Spinal cord (tissue), 10 donors: ENCODE measurements around the gene RAB3GAP2. TPM values are rescaled to one million over a fixed set of nuclear protein-coding genes. Genes with fewer than 3 reads are reported as not detected.
"Not testable (repeated sequence)": the region's sequence is repeated elsewhere in the genome, so short reads cannot be mapped to it uniquely, and the experiment has no call there.

ENCODE experiments used
- DNase-seq, 6 donors: peaks; one replicate each; pipeline versions ENCODE4 v3.0.0 to v3.0.0-alpha.2; 2013 to 2015; ENCODE audit warnings: low spot score in 6 of 6, low read depth in 4 of 6
- H3K27ac ChIP-seq: one replicate; pipeline ENCODE4 v1.5.1; 2013; ENCODE audit warnings: low read depth, low read length, control low read depth
- H3K27me3 ChIP-seq: one replicate; pipeline ENCODE4 v1.6.1; 2013; ENCODE audit warnings: low read length; ENCODE audit not compliant: control insufficient read depth, insufficient read depth
- H3K36me3 ChIP-seq: one replicate; pipeline ENCODE4 v1.6.1; 2013; ENCODE audit warnings: low read length; ENCODE audit not compliant: control insufficient read depth, insufficient read depth
- H3K4me1 ChIP-seq: one replicate; pipeline ENCODE4 v1.6.1; 2013; ENCODE audit warnings: low read length; ENCODE audit not compliant: control insufficient read depth, insufficient read depth
- H3K4me3 ChIP-seq: one replicate; pipeline ENCODE4 v1.5.1; 2013; ENCODE audit warnings: low read depth, low read length, control low read depth
- H3K9me3 ChIP-seq: one replicate; pipeline ENCODE4 v1.6.1; 2013; ENCODE audit warnings: low read length; ENCODE audit not compliant: control insufficient read depth, insufficient read depth
- WGBS: methylation state at CpG from one replicate; pipeline ENCODE4 v1.1.5; 2013; ENCODE audit warnings: missing lambda C conversion rate; ENCODE audit not compliant: insufficient coverage; 5-methylcytosine and 5-hydroxymethylcytosine counted together
- polyA plus RNA-seq, 2 donors: library from polyadenylated mRNA; unstranded; fragments of 120-200 nt; gene quantifications; one replicate each; pipeline ENCODE4 v1.2.1, GENCODE V29; 2013; ENCODE audit not compliant: insufficient read length in 2 of 2
- total RNA-seq, 2 donors: library from RNA; depleted of rRNA in 1 of 2; stranded (reverse); fragments of 120-200 nt in 1 of 2; fragments of >200 nt in 1 of 2; gene quantifications; one replicate each; pipeline versions ENCODE4 v1.2.3 to v1.2.4, GENCODE V29; 2013 to 2014
- donor health status: healthy.

The RAB3GAP2 gene
- total and polyA plus RNA-seq, 4 donors = 23.2 to 45.3 (median 29.4) TPM

DNA sequence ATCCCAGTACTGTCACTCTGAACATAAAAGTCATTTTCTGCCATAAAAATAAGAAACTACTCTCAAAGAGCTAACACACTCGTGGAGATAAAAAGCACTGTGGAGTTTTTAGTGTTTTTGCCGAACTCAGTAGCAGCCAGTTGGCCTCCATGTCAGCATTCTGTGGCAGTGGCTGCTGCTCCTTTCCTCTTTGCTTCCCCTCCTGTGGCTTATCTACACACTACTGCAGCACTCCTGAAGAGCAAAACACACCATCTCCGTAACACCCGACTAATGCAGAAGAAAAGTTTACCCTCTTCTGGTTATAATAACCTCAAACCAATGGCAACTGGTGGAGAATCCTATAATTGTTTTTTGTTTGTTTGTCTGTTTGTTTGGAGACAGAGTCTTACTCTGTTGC lies 44.9 kb downstream of the RAB3GAP2 start:
- no peak overlapping the region for H3K4me3 ChIP-seq
- no peaks in the 10 kb centered on the region for H3K36me3 ChIP-seq
- H3K27ac ChIP-seq = no peak overlapping the region
- DNase-seq = no peak
- H3K27me3 ChIP-seq = no peaks in the 10 kb centered on the region
- WGBS = 83% methylated on average over 1 of the region's 4 CpGs
- no peaks in the 10 kb centered on the region for H3K9me3 ChIP-seq
- H3K4me1 ChIP-seq = no peaks in the 10 kb centered on the region

GRCh38 chr1:220226752-220227151 lies 45.5 kb downstream of the RAB3GAP2 start:
- 84% methylated on average over 2 of the region's 3 CpGs for WGBS
- no peaks in the 10 kb centered on the region for H3K4me1 ChIP-seq

DNA sequence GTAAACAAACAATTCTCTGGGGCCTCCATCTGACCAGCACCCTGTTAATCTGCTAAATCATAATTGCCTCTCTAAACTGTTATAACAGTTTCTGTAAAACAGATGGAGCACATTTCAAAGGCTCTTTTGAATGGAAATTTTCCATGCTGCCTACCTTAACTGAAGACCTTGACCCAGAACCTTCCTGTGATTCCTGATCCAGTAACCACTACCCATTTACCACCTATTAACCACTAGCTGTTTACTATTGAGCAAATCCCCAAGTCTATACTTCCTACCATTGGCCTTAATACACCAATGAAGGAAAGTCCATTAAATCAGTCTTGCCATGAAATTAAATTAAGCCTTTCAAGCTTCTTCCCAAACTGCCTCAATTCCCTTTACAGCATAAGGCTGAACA lies 46.3 kb downstream of the RAB3GAP2 start:
- H3K27me3 ChIP-seq = no peaks in the 10 kb centered on the region
- H3K36me3 ChIP-seq = no peaks in the 10 kb centered on the region
- H3K4me1 ChIP-seq = no peaks in the 10 kb centered on the region
- no peaks in the 10 kb centered on the region for H3K9me3 ChIP-seq
- H3K27ac ChIP-seq = no peak overlapping the region
- DNase-seq = no peak
- H3K4me3 ChIP-seq = no peak overlapping the region

More at GRCh38 chr1:220226752-220227151, 45.5 kb downstream of the RAB3GAP2 start:
- Histone ChIP-seq H3K27ac (no peak overlapping the region), H3K4me3 (no peak overlapping the region), H3K36me3 (no peaks in the 10 kb centered on the region), H3K27me3 (no peaks in the 10 kb centered on the region), H3K9me3 (no peaks in the 10 kb centered on the region)
- DNase-seq = no peak

- Histone ChIP-seq H3K4me3 (no peak overlapping the region), H3K27ac (no peak overlapping the region), H3K27me3 (no peaks in the 10 kb centered on the region), H3K4me1 (no peaks in the 10 kb centered on the region), H3K9me3 (no peaks in the 10 kb centered on the region), H3K36me3 (no peaks in the 10 kb centered on the region)
- no peak for DNase-seq
- whole genome bisulfite sequencing = no CpG with 5 or more reads among the region's 1 CpG
These were observed 47.6 kb downstream of the RAB3GAP2 start for GRCh38 chr1:220224611-220225124.

DNA sequence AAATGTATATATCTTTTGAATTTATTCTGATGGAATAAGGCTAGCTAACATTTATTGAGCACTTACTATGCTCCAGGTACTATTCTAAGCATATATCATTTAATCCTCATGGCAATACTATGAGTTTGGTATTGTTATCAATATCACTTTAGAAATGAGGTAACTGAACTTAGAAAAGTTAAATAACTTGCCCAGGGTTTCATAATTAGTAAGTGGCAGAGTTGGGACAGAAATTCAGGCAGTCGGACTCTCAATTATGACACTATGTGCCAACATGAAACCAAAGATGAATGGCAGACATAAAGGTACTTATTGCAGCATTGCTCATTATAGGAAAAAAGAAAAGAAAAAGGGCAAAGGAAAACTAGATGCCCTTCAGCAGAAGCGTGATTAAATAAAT lies 48.2 kb downstream of the RAB3GAP2 start:
- Histone ChIP-seq H3K36me3 (no peaks in the 10 kb centered on the region), H3K27ac (no peak overlapping the region), H3K9me3 (no peaks in the 10 kb centered on the region), H3K4me1 (no peaks in the 10 kb centered on the region), H3K4me3 (no peak overlapping the region), H3K27me3 (no peaks in the 10 kb centered on the region)
- no peak for DNase-seq
- WGBS = no CpG with 5 or more reads among the region's 2 CpGs

DNA sequence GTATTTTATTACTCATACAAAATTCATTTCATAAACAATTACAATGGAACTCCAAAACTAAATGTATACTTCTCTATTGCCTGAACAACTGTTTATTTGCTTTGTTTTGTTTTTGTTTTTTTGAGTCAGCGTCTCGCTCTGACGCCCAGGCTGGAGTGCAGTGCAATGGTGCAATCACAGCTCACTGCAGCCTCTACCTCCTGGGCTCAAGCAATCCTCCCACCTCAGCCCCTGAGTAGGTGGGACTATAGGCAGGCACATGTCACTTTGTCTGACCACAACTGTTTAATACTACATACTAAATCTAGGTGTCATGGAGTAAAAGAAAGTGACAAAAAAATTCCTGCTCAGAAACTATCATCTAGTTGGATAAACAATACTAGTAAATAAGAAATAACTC lies 49.3 kb downstream of the RAB3GAP2 start:
- WGBS = no CpG with 5 or more reads among the region's 3 CpGs
- no peak for DNase-seq
- Histone ChIP-seq H3K36me3 (no peaks in the 10 kb centered on the region), H3K4me3 (no peak overlapping the region), H3K27ac (no peak overlapping the region), H3K4me1 (no peaks in the 10 kb centered on the region), H3K27me3 (no peaks in the 10 kb centered on the region), H3K9me3 (no peaks in the 10 kb centered on the region)

- no peak for DNase-seq
- Histone ChIP-seq H3K27me3 (no peaks in the 10 kb centered on the region), H3K27ac (no peak overlapping the region), H3K9me3 (no peaks in the 10 kb centered on the region), H3K36me3 (no peaks in the 10 kb centered on the region), H3K4me1 (no peaks in the 10 kb centered on the region), H3K4me3 (no peak overlapping the region)
- no CpG with 5 or more reads among the region's 3 CpGs for WGBS
These were observed 50.6 kb downstream of the RAB3GAP2 start for GRCh38 chr1:220221670-220222069.

GRCh38 chr1:220221269-220221668 lies 51.0 kb downstream of the RAB3GAP2 start:
- H3K4me1 ChIP-seq = no peaks in the 10 kb centered on the region
- H3K27me3 ChIP-seq = no peaks in the 10 kb centered on the region
- no peak overlapping the region for H3K27ac ChIP-seq
- no peaks in the 10 kb centered on the region for H3K9me3 ChIP-seq
- H3K4me3 ChIP-seq = no peak overlapping the region
- H3K36me3 ChIP-seq = no peaks in the 10 kb centered on the region
- no peak for DNase-seq
- WGBS = no CpG with 5 or more reads among the region's 1 CpG

- not testable (repeated sequence) for H3K4me1 ChIP-seq, H3K36me3 ChIP-seq, H3K27ac ChIP-seq, DNase-seq, H3K27me3 ChIP-seq, H3K4me3 ChIP-seq, H3K9me3 ChIP-seq
- 87% methylated on average over 3 of the region's 4 CpGs for WGBS
These were observed 51.6 kb downstream of the RAB3GAP2 start for GRCh38 chr1:220220699-220221040.

DNA sequence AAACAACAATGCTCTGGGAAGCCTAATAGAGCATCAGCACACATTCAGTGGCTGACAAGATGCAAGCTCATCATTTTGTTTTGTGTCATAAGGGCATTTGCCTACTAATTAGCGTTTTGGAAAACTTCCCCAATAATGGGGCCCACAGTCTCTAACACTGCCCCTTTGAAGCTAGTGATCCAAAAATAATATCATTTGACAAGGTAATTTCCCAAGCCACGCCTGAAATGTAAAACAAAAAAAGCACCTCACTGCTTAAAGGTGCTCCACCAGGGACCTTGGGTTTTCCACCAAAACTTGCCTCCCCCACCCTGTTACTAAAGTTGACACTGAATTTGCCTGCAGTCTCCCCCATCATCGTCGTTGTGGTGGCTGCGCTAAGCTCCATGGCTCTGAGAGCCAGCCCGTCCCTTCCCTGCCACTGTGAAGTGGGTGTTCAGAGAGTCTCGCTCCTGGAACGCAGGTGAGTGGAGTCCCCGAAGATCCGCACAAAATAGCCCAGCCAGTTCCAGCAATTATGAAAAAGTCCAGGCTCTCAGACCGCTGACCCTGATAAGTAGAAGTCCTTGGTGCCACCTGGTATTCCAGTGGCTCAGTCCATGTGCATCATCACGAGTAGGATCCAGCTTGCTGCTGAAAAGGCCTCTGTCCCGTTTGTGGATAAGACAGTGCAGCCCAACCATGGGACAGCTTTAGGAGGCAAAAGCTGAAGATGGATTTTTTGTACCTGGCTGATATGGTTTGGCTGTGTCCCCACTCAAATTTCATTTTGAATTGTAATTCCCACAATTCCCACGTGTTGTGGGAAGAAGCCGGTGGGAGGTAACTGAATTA lies 52.2 kb downstream of the RAB3GAP2 start:
- Histone ChIP-seq H3K36me3 (no peaks in the 10 kb centered on the region), H3K9me3 (no peaks in the 10 kb centered on the region)
- DNase-seq = no peak

More for the DNA sequence above, 52.2 kb downstream of the RAB3GAP2 start:
- H3K4me1 ChIP-seq = no peaks in the 10 kb centered on the region
- H3K4me3 ChIP-seq = no peak overlapping the region
- H3K27ac ChIP-seq = no peak overlapping the region
- 93% methylated on average over 10 of the region's 15 CpGs for WGBS
- H3K27me3 ChIP-seq = no peaks in the 10 kb centered on the region
